ENCODE measurements around the gene NXF3. TPM values are rescaled to one million over a fixed set of nuclear protein-coding genes. Genes with fewer than 3 reads are reported as not detected.
"Not testable (repeated sequence)": the region's sequence is repeated elsewhere in the genome, so short reads cannot be mapped to it uniquely, and the experiment has no call there.

The NXF3 gene
- total RNA-seq, 1 experiment from 2014 or later: not detected

GRCh38 chrX:103104370-103104769 lies 11.4 kb upstream of the NXF3 start:
- H3K27me3 ChIP-seq (ENCODE audit: low read length); H4K20me1 ChIP-seq (ENCODE audit: insufficient read depth, low read depth, low read length); H3K9me3 ChIP-seq (ENCODE audit: low read length); DNase-seq; H2AFZ ChIP-seq (ENCODE audit: low read length); H3K9ac ChIP-seq (ENCODE audit: low read length); H3K4me1 ChIP-seq (ENCODE audit: low read length); H3K79me2 ChIP-seq (ENCODE audit: low read length); H3K4me3 ChIP-seq (ENCODE audit: low read length); H3K4me2 ChIP-seq (ENCODE audit: low read depth, low read length, poor library complexity, severe bottlenecking); H3K36me3 ChIP-seq (ENCODE audit: insufficient read depth, low read length); H3K9me2 ChIP-seq (replicated peaks; ENCODE audit: insufficient read depth, low read length); H3K27ac ChIP-seq (ENCODE audit: low read length): not testable (repeated sequence)

DNA sequence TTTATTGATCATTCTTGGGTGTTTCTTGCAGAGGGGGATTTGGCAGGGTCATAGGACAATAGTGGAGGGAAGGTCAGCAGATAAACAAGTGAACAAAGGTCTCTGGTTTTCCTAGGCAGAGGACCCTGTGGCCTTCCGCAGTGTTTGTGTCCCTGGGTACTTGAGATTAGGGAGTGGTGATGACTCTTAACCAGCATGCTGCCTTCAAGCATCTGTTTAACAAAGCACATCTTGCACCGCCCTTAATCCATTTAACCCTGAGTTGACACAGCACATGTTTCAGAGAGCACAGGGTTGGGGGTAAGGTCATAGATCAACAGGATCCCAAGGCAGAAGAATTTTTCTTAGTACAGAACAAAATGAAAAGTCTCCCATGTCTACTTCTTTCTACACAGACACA lies 10.9 kb upstream of the NXF3 start:
- not testable (repeated sequence) for H2AFZ ChIP-seq (ENCODE audit: low read length); H3K9me3 ChIP-seq (ENCODE audit: low read length); H3K4me3 ChIP-seq (ENCODE audit: low read length); H3K9me2 ChIP-seq (replicated peaks; ENCODE audit: insufficient read depth, low read length); DNase-seq; H3K27me3 ChIP-seq (ENCODE audit: low read length); H3K4me1 ChIP-seq (ENCODE audit: low read length); H4K20me1 ChIP-seq (ENCODE audit: insufficient read depth, low read depth, low read length); H3K27ac ChIP-seq (ENCODE audit: low read length); H3K36me3 ChIP-seq (ENCODE audit: insufficient read depth, low read length); H3K9ac ChIP-seq (ENCODE audit: low read length); H3K4me2 ChIP-seq (ENCODE audit: low read depth, low read length, poor library complexity, severe bottlenecking); H3K79me2 ChIP-seq (ENCODE audit: low read length)

DNA sequence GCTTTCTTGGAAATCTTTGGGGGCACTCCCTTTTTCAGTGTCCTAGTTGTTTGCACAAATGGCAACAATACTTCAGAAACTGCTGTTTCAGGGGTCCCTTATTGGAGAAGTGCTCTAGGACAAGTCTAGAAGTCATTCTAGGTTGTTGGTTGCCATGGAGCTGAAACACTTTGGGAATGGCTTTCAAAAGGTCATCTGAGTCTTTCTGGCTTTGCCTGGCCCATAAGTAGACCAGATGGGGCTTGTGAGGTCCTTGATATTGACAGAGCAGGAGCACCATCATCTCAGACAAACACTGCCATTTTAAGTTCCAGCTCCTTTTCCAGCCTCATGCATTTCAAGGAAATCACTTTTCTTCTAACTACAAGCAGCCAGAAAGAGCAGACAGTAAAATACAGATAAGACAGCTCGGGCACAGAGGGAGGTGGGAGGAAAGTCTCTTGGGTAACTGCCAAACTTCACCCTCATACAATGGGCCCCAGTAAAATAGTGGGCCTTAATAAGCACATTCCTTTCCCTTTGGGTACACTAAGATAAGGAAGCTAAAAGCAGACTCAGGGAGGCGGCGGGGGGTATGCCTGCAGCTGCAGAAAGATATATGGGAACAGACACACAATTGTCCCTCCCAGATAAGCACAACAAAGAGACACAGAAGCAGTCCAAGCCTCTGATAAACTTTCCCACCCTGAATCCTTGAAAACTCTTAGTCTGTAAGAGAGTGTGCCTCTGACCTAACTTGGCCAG lies 8.5 kb upstream of the NXF3 start:
- Histone ChIP-seq H3K27ac (ENCODE audit: low read length) (no peak overlapping the region), H3K4me3 (ENCODE audit: low read length) (no peak overlapping the region), H3K4me1 (ENCODE audit: low read length) (no peaks in the 10 kb centered on the region), H3K9ac (ENCODE audit: low read length) (no peak overlapping the region), H3K79me2 (ENCODE audit: low read length) (no peaks in the 10 kb centered on the region), H2AFZ (ENCODE audit: low read length) (no peak overlapping the region), H3K4me2 (ENCODE audit: low read depth, low read length, poor library complexity, severe bottlenecking) (no peak overlapping the region), H3K9me3 (ENCODE audit: low read length) (no peaks in the 10 kb centered on the region), H3K27me3 (ENCODE audit: low read length) (no peaks in the 10 kb centered on the region), H3K9me2 (replicated peaks; ENCODE audit: insufficient read depth, low read length) (no peaks in the 10 kb centered on the region), H4K20me1 (ENCODE audit: insufficient read depth, low read depth, low read length) (no peaks in the 10 kb centered on the region), H3K36me3 (ENCODE audit: insufficient read depth, low read length) (no peaks in the 10 kb centered on the region)
- no peak for DNase-seq

- H3K4me1 ChIP-seq (ENCODE audit: low read length): no peaks in the 10 kb centered on the region
- no peaks in the 10 kb centered on the region for H3K9me3 ChIP-seq (ENCODE audit: low read length)
- H3K9me2 ChIP-seq (replicated peaks; ENCODE audit: insufficient read depth, low read length): no peaks in the 10 kb centered on the region
- H4K20me1 ChIP-seq (ENCODE audit: insufficient read depth, low read depth, low read length): no peaks in the 10 kb centered on the region
- H3K4me3 ChIP-seq (ENCODE audit: low read length): no peak overlapping the region
- H2AFZ ChIP-seq (ENCODE audit: low read length): no peak overlapping the region
- no peak overlapping the region for H3K4me2 ChIP-seq (ENCODE audit: low read depth, low read length, poor library complexity, severe bottlenecking)
- H3K9ac ChIP-seq (ENCODE audit: low read length): no peak overlapping the region
- H3K27ac ChIP-seq (ENCODE audit: low read length): no peak overlapping the region
- H3K27me3 ChIP-seq (ENCODE audit: low read length): no peaks in the 10 kb centered on the region
- no peaks in the 10 kb centered on the region for H3K36me3 ChIP-seq (ENCODE audit: insufficient read depth, low read length)
- DNase-seq: no peak
- no peaks in the 10 kb centered on the region for H3K79me2 ChIP-seq (ENCODE audit: low read length)
Observed at GRCh38 chrX:103100484-103100883, 7.5 kb upstream of the NXF3 start.

DNA sequence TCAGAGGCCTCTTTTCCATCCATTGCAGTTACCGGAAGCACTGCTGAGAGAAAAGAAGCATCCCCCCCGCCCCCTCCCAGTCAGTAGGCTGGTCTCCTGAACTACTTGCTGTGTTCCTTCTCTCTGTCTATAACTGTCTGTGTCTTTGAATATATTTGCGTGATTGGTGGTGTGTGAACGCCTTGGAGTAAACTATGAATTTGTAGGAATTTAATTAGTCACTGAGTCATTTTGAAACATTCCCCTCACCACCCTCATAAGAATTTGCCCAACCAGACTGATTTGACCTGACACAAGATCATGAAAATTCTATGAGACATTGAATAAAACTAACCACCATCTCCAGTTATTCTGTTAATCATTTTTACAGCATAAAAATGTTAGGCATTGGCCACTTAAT lies 6.7 kb upstream of the NXF3 start:
- Histone ChIP-seq H3K36me3 (ENCODE audit: insufficient read depth, low read length) (no peaks in the 10 kb centered on the region), H2AFZ (ENCODE audit: low read length) (no peak overlapping the region), H4K20me1 (ENCODE audit: insufficient read depth, low read depth, low read length) (no peaks in the 10 kb centered on the region), H3K27ac (ENCODE audit: low read length) (no peak overlapping the region), H3K4me1 (ENCODE audit: low read length) (no peaks in the 10 kb centered on the region), H3K9me3 (ENCODE audit: low read length) (no peaks in the 10 kb centered on the region), H3K27me3 (ENCODE audit: low read length) (no peaks in the 10 kb centered on the region), H3K4me3 (ENCODE audit: low read length) (no peak overlapping the region), H3K79me2 (ENCODE audit: low read length) (no peaks in the 10 kb centered on the region), H3K4me2 (ENCODE audit: low read depth, low read length, poor library complexity, severe bottlenecking) (no peak overlapping the region), H3K9me2 (replicated peaks; ENCODE audit: insufficient read depth, low read length) (no peaks in the 10 kb centered on the region), H3K9ac (ENCODE audit: low read length) (no peak overlapping the region)
- no peak for DNase-seq

DNA sequence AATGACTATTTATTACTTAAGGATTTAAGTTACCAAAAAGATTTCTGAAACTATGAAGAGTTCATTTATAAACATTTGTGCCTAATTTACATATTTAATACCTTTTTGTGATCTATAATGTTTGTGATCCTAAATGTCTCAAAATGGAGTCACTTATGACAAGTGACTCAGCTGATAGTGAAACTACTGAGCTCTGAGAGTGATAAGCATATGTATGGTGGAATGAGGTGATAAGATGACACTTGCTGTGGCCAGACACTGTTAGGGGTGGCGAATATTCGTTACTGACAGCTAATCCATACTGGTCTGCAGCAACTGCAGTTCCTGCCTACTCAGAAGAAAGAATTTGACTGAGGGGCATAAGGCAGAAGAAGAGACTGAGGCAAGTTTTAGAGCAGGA lies 5.5 kb upstream of the NXF3 start:
- Histone ChIP-seq H3K27ac (ENCODE audit: low read length) (no peak overlapping the region), H3K79me2 (ENCODE audit: low read length) (no peaks in the 10 kb centered on the region), H3K36me3 (ENCODE audit: insufficient read depth, low read length) (no peaks in the 10 kb centered on the region), H3K27me3 (ENCODE audit: low read length) (no peaks in the 10 kb centered on the region), H3K4me2 (ENCODE audit: low read depth, low read length, poor library complexity, severe bottlenecking) (no peak overlapping the region), H3K9ac (ENCODE audit: low read length) (no peak overlapping the region), H3K4me1 (ENCODE audit: low read length) (no peaks in the 10 kb centered on the region), H3K9me2 (replicated peaks; ENCODE audit: insufficient read depth, low read length) (no peaks in the 10 kb centered on the region), H3K9me3 (ENCODE audit: low read length) (no peaks in the 10 kb centered on the region), H4K20me1 (ENCODE audit: insufficient read depth, low read depth, low read length) (no peaks in the 10 kb centered on the region), H2AFZ (ENCODE audit: low read length) (no peak overlapping the region), H3K4me3 (ENCODE audit: low read length) (no peak overlapping the region)
- no peak for DNase-seq

- no peaks in the 10 kb centered on the region for H3K79me2 ChIP-seq (ENCODE audit: low read length)
Observed at GRCh38 chrX:103081051-103081450, 11.9 kb downstream of the NXF3 start.

GRCh38 chrX:103073467-103073866 lies 19.5 kb downstream of the NXF3 start:
- Histone ChIP-seq H4K20me1 (ENCODE audit: insufficient read depth, low read depth, low read length) (no peaks in the 10 kb centered on the region), H3K79me2 (ENCODE audit: low read length) (no peaks in the 10 kb centered on the region), H3K9me2 (replicated peaks; ENCODE audit: insufficient read depth, low read length) (no peaks in the 10 kb centered on the region), H3K36me3 (ENCODE audit: insufficient read depth, low read length) (no peaks in the 10 kb centered on the region), H3K4me2 (ENCODE audit: low read depth, low read length, poor library complexity, severe bottlenecking) (no peak overlapping the region), H2AFZ (ENCODE audit: low read length) (no peak overlapping the region), H3K9me3 (ENCODE audit: low read length) (no peaks in the 10 kb centered on the region), H3K4me1 (ENCODE audit: low read length) (no peaks in the 10 kb centered on the region), H3K27me3 (ENCODE audit: low read length) (no peaks in the 10 kb centered on the region), H3K27ac (ENCODE audit: low read length) (no peak overlapping the region), H3K9ac (ENCODE audit: low read length) (no peak overlapping the region), H3K4me3 (ENCODE audit: low read length) (no peak overlapping the region)
- DNase-seq: no peak

More at GRCh38 chrX:103081051-103081450, 11.9 kb downstream of the NXF3 start:
- H2AFZ ChIP-seq (ENCODE audit: low read length): no peak overlapping the region
- no peak for DNase-seq
- H3K4me3 ChIP-seq (ENCODE audit: low read length): no peak overlapping the region
- H3K27ac ChIP-seq (ENCODE audit: low read length): no peak overlapping the region
- no peaks in the 10 kb centered on the region for H3K4me1 ChIP-seq (ENCODE audit: low read length)
- H3K9me2 ChIP-seq (replicated peaks; ENCODE audit: insufficient read depth, low read length): no peaks in the 10 kb centered on the region
- no peaks in the 10 kb centered on the region for H4K20me1 ChIP-seq (ENCODE audit: insufficient read depth, low read depth, low read length)
- H3K36me3 ChIP-seq (ENCODE audit: insufficient read depth, low read length): no peaks in the 10 kb centered on the region
- H3K4me2 ChIP-seq (ENCODE audit: low read depth, low read length, poor library complexity, severe bottlenecking): no peak overlapping the region
- H3K9ac ChIP-seq (ENCODE audit: low read length): no peak overlapping the region
- no peaks in the 10 kb centered on the region for H3K27me3 ChIP-seq (ENCODE audit: low read length)
- no peaks in the 10 kb centered on the region for H3K9me3 ChIP-seq (ENCODE audit: low read length)

Data from Karpas-422 (cell line).